CD8-positive, alpha-beta memory T cell (primary cell): Measurements from ENCODE around the gene TRIM28. TPM values are rescaled to one million over a fixed set of nuclear protein-coding genes. Genes with fewer than 3 reads are reported as not detected.
A peak's percentile ranks its signal among the peaks of the same experiment; 100 is the strongest.

Source experiments
- CTCF ChIA-PET: fragments of 350-600 bp; sonication (Branson Sonifier 250); formaldehyde crosslinking; loops from one replicate; lab custom pipeline; 2021; ENCODE audit warnings: antibody characterized with exemption; lab: Charles Lee
- POLR2A ChIA-PET: fragments of 350-600 bp; sonication (Branson Sonifier 250); formaldehyde crosslinking; loops from one replicate; lab custom pipeline; 2021; ENCODE audit warnings: antibody characterized with exemption; lab: Charles Lee
- DNase-seq, 5 donors: peaks; one replicate each; pipeline versions ENCODE4 v3.0.0 to v3.0.0-alpha.2; 2020 to 2022; ENCODE audit warnings: mixed read lengths in 1 of 5
- H3K27ac ChIP-seq: one replicate; pipeline ENCODE4 v1.7.0; 2013; ENCODE audit warnings: low read depth, mild to moderate bottlenecking, low read length, moderate library complexity
- H3K27me3 ChIP-seq: 2 replicates; pipeline ENCODE4 v1.7.0; 2013; ENCODE audit warnings: low read length, mild to moderate bottlenecking; ENCODE audit not compliant: insufficient read depth, poor library complexity, severe bottlenecking
- H3K36me3 ChIP-seq: 2 replicates; pipeline ENCODE4 v1.7.0; 2013; ENCODE audit warnings: mild to moderate bottlenecking, low read length, moderate library complexity; ENCODE audit not compliant: insufficient read depth
- H3K4me1 ChIP-seq: 2 replicates; pipeline ENCODE4 v1.7.0; 2013; ENCODE audit warnings: mild to moderate bottlenecking, low read length, moderate library complexity; ENCODE audit not compliant: insufficient read depth
- H3K4me3 ChIP-seq: 2 replicates; pipeline ENCODE4 v1.7.0; 2013; ENCODE audit warnings: mild to moderate bottlenecking, low read length
- H3K9me3 ChIP-seq: 2 replicates; pipeline ENCODE4 v1.7.0; 2013; ENCODE audit warnings: mild to moderate bottlenecking, low read length
- H3K27ac Mint-ChIP-seq, 8 donors: one replicate each; pipeline ENCODE4 v1.8.0; 2020 to 2021; ENCODE audit warnings: mixed read lengths in 8 of 8, mild to moderate bottlenecking in 6 of 8, inconsistent platforms in 3 of 8, moderate library complexity in 3 of 8
- H3K27me3 Mint-ChIP-seq, 2 donors: one replicate each; pipeline ENCODE4 v1.8.0; 2020 to 2021; ENCODE audit warnings: mixed read lengths in 2 of 2, mild to moderate bottlenecking in 1 of 2, moderate library complexity in 1 of 2
- H3K36me3 Mint-ChIP-seq, 3 donors: one replicate each; pipeline ENCODE4 v1.8.0; 2020 to 2021; ENCODE audit warnings: mixed read lengths in 3 of 3, inconsistent platforms in 1 of 3, mild to moderate bottlenecking in 1 of 3
- H3K4me1 Mint-ChIP-seq, 3 donors: one replicate each; pipeline ENCODE4 v1.8.0; 2020 to 2021; ENCODE audit warnings: mixed read lengths in 3 of 3, inconsistent platforms in 1 of 3, mild to moderate bottlenecking in 1 of 3
- H3K4me3 Mint-ChIP-seq, 7 donors: one replicate each; pipeline ENCODE4 v1.8.0; 2020 to 2021; ENCODE audit warnings: mixed read lengths in 7 of 7, mild to moderate bottlenecking in 6 of 7, moderate library complexity in 4 of 7, inconsistent platforms in 2 of 7
- H3K9me3 Mint-ChIP-seq, 5 donors: one replicate each; pipeline ENCODE4 v1.8.0; 2020 to 2022; ENCODE audit warnings: mixed read lengths in 5 of 5, mild to moderate bottlenecking in 3 of 5, moderate library complexity in 2 of 5, inconsistent platforms in 1 of 5
- polyA plus RNA-seq: library from polyadenylated mRNA; unstranded; fragments of 300-500 nt; fragmentation: Illumina TruSeq; gene quantifications from one replicate; pipeline ENCODE4 v1.2.3, GENCODE V29; 2021
- total RNA-seq, 2 experiments: library from RNA; stranded (reverse); gene quantifications; one replicate each; pipeline ENCODE4 v1.2.3, GENCODE V29; 2021

Gene TRIM28
- total and polyA plus RNA-seq, 3 experiments from 2014 or later: 57.5 to 715 (median 705) TPM

- H3K27me3 Mint-ChIP-seq: peaks cover 8 to 13% of the 10 kb centered on the region in 2 donors
- H3K4me1 Mint-ChIP-seq: peaks cover 36 to 47% (median 37%) of the 10 kb centered on the region in 3 donors
- H3K9me3 Mint-ChIP-seq: peaks cover 0 to 1% (median 0%) of the 10 kb centered on the region in 5 donors
- peak overlapping the region in 3 of 8 donors; percentile 66 to 98 (median 85) for H3K27ac Mint-ChIP-seq
- peak overlapping the region in 4 of 7 donors; percentile 79 to 93 (median 90) for H3K4me3 Mint-ChIP-seq
- no peak overlapping the region for H3K27ac ChIP-seq
- H3K36me3 ChIP-seq: peaks cover 68% of the 10 kb centered on the region
- POLR2A ChIA-PET: no interaction called here
- no peak for DNase-seq
- CTCF ChIA-PET: interaction anchor here (1.5 to 1.9 kb wide), 2 partner anchors 27 to 33 kb away, joined by 3 to 14 read pairs; partner anchors contain the start of gene ZBTB45
- H3K27me3 ChIP-seq: no peaks in the 10 kb centered on the region
- H3K9me3 ChIP-seq: no peaks in the 10 kb centered on the region
- peaks cover 5 to 79% (median 17%) of the 10 kb centered on the region in 3 donors for H3K36me3 Mint-ChIP-seq
- peaks cover 23% of the 10 kb centered on the region for H3K4me1 ChIP-seq
- no peak overlapping the region for H3K4me3 ChIP-seq
Observed at GRCh38 chr19:58547323-58548312, 3.8 kb downstream of the TRIM28 start.

- H3K36me3 ChIP-seq: peaks cover 70% of the 10 kb centered on the region
- H3K4me3 ChIP-seq: no peak overlapping the region
- no peak overlapping the region for H3K27ac ChIP-seq
- ChIA-PET CTCF (interaction anchor here (1.5 kb wide), 1 partner anchor 35 kb away, joined by 3 read pairs; no protein-coding TSS in a partner anchor), POLR2A (interaction anchor here (0.5 kb wide), 1 partner anchor 27 kb away, joined by 4 read pairs; no protein-coding TSS in a partner anchor)
- peaks cover 31% of the 10 kb centered on the region for H3K4me1 ChIP-seq
- DNase-seq: no peak
- H3K27me3 Mint-ChIP-seq: peaks cover 0 to 3% of the 10 kb centered on the region in 2 donors
- H3K9me3 ChIP-seq: no peaks in the 10 kb centered on the region
- H3K4me1 Mint-ChIP-seq: peaks cover 39 to 51% (median 40%) of the 10 kb centered on the region in 3 donors
- peak overlapping the region in 1 of 7 donors; percentile 16 for H3K4me3 Mint-ChIP-seq
- peaks cover 5 to 87% (median 21%) of the 10 kb centered on the region in 3 donors for H3K36me3 Mint-ChIP-seq
- peaks cover 0 to 1% (median 0%) of the 10 kb centered on the region in 5 donors for H3K9me3 Mint-ChIP-seq
- no peaks in the 10 kb centered on the region for H3K27me3 ChIP-seq
- H3K27ac Mint-ChIP-seq: peak overlapping the region in 2 of 8 donors; percentile 38 to 58
Observed at GRCh38 chr19:58548859-58549663, 5.2 kb downstream of the TRIM28 start.

DNA sequence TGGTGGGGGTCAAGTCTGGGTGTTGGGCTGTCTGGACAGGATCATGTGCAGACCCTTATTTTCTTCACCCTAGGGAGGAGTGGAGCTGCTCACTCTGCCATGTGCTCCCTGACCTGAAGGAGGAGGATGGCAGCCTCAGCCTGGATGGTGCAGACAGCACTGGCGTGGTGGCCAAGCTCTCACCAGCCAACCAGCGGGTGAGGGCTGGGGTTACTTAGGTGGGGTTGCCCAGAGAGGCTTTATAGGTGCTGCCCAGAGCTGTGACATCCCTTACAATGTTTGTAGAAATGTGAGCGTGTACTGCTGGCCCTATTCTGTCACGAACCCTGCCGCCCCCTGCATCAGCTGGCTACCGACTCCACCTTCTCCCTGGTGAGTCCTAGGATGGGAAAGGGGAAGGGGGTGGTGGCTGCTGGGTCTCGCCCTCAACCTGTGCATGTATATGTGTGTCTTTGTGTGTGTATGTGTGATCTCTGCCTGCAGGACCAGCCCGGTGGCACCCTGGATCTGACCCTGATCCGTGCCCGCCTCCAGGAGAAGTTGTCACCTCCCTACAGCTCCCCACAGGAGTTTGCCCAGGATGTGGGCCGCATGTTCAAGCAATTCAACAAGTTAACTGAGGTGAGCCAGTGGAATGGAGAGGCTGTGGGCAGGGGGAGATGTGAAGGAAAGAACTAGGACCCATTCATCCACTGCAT lies 5.9 kb downstream of the TRIM28 start:
- no peaks in the 10 kb centered on the region for H3K9me3 ChIP-seq
- peaks cover 5 to 92% (median 23%) of the 10 kb centered on the region in 3 donors for H3K36me3 Mint-ChIP-seq
- peak overlapping the region in 3 of 8 donors; percentile 12 to 73 (median 33) for H3K27ac Mint-ChIP-seq
- peaks cover 37% of the 10 kb centered on the region for H3K4me1 ChIP-seq
- H3K36me3 ChIP-seq: peaks cover 70% of the 10 kb centered on the region
- peaks cover 0 to 1% of the 10 kb centered on the region in 2 donors for H3K27me3 Mint-ChIP-seq
- ChIA-PET POLR2A (no interaction called here), CTCF (no interaction called here)
- H3K27ac ChIP-seq: no peak overlapping the region
- H3K4me3 ChIP-seq: no peak overlapping the region
- no peak for DNase-seq
- peaks cover 43 to 54% (median 46%) of the 10 kb centered on the region in 3 donors for H3K4me1 Mint-ChIP-seq
- H3K4me3 Mint-ChIP-seq: peak overlapping the region in 1 of 7 donors; percentile 98
- peaks cover 0 to 1% (median 0%) of the 10 kb centered on the region in 5 donors for H3K9me3 Mint-ChIP-seq
- no peaks in the 10 kb centered on the region for H3K27me3 ChIP-seq

DNA sequence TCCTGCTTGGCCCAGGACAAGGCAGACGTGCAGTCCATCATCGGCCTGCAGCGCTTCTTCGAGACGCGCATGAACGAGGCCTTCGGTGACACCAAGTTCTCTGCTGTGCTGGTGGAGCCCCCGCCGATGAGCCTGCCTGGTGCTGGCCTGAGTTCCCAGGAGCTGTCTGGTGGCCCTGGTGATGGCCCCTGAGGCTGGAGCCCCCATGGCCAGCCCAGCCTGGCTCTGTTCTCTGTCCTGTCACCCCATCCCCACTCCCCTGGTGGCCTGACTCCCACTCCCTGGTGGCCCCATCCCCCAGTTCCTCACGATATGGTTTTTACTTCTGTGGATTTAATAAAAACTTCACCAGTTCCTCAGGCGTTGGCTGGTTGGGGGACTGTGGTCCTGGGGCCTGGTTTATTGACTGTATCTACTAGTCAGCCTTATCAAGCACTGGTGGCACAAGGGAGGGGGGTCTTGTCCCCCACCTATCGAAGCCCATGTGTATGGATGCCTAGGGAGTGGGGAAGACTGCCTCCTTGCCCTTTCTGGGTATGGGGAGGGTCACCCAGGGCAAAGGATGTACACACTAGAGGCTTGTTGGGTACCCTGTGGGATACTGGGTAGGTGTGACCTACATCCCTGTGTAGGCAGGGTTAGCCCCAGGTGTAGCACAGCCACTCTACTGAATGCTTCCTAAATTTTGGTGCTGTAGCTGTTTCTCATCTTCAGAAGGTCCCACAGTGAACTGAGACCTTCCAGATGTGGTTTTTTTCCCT lies 6.7 kb downstream of the TRIM28 start:
- Mint-ChIP-seq H3K4me1 (peaks cover 44 to 56% (median 47%) of the 10 kb centered on the region in 3 donors), H3K27me3 (peaks cover 0 to 1% of the 10 kb centered on the region in 2 donors), H3K27ac (peak overlapping the region in 3 of 8 donors; percentile 58 to 98 (median 66)), H3K36me3 (peaks cover 5 to 93% (median 26%) of the 10 kb centered on the region in 3 donors), H3K4me3 (peak overlapping the region in 1 of 7 donors; percentile 98), H3K9me3 (peaks cover 0 to 1% (median 0%) of the 10 kb centered on the region in 5 donors)
- peaks cover 36% of the 10 kb centered on the region for H3K4me1 ChIP-seq
- no peak overlapping the region for H3K27ac ChIP-seq
- no peak for DNase-seq
- peaks cover 68% of the 10 kb centered on the region for H3K36me3 ChIP-seq
- ChIA-PET POLR2A (no interaction called here), CTCF (interaction anchor here (5.2 kb wide), 1 partner anchor 30 kb away, joined by 45 read pairs; the partner anchor contains the start of gene ZBTB45)
- no peaks in the 10 kb centered on the region for H3K27me3 ChIP-seq
- H3K4me3 ChIP-seq: no peak overlapping the region
- H3K9me3 ChIP-seq: no peaks in the 10 kb centered on the region

DNA sequence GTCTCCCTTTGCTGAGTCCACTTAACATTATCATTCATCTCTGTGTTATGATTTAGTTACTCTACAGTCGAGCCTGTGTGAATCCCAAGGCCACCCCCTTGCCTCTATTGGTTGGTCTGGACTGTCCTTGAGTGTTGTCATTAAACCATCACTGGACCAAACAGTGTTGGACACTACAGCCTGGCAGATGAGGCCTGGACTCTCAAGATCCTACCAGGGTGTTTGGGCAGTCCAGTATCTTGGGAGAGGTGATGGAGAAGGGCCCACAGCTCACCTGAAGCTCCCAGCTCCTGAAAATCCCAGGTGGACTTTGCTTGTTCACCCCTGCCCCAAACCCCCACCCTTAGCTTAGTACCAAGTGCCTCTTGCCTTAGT lies 7.2 kb downstream of the TRIM28 start:
- Mint-ChIP-seq H3K27ac (peak overlapping the region in 2 of 8 donors; percentile 58 to 98), H3K27me3 (peaks cover 0 to 1% of the 10 kb centered on the region in 2 donors), H3K36me3 (peaks cover 2 to 92% (median 23%) of the 10 kb centered on the region in 3 donors), H3K4me3 (peak overlapping the region in 1 of 7 donors; percentile 98), H3K9me3 (peaks cover 0 to 1% (median 0%) of the 10 kb centered on the region in 5 donors), H3K4me1 (peaks cover 39 to 52% (median 41%) of the 10 kb centered on the region in 3 donors)
- no peak for DNase-seq
- POLR2A ChIA-PET: interaction anchor here (0.8 kb wide), 1 partner anchor 8 kb away, joined by 3 read pairs; no protein-coding TSS in a partner anchor
- CTCF ChIA-PET: interaction anchor here (1.6 to 5.2 kb wide), 2 partner anchors 30 to 31 kb away, joined by 4 to 45 read pairs; partner anchors contain the start of gene ZBTB45
- H3K36me3 ChIP-seq: peaks cover 64% of the 10 kb centered on the region
- H3K27me3 ChIP-seq: no peaks in the 10 kb centered on the region
- no peaks in the 10 kb centered on the region for H3K9me3 ChIP-seq
- H3K27ac ChIP-seq: no peak overlapping the region
- no peak overlapping the region for H3K4me3 ChIP-seq
- peaks cover 32% of the 10 kb centered on the region for H3K4me1 ChIP-seq

DNA sequence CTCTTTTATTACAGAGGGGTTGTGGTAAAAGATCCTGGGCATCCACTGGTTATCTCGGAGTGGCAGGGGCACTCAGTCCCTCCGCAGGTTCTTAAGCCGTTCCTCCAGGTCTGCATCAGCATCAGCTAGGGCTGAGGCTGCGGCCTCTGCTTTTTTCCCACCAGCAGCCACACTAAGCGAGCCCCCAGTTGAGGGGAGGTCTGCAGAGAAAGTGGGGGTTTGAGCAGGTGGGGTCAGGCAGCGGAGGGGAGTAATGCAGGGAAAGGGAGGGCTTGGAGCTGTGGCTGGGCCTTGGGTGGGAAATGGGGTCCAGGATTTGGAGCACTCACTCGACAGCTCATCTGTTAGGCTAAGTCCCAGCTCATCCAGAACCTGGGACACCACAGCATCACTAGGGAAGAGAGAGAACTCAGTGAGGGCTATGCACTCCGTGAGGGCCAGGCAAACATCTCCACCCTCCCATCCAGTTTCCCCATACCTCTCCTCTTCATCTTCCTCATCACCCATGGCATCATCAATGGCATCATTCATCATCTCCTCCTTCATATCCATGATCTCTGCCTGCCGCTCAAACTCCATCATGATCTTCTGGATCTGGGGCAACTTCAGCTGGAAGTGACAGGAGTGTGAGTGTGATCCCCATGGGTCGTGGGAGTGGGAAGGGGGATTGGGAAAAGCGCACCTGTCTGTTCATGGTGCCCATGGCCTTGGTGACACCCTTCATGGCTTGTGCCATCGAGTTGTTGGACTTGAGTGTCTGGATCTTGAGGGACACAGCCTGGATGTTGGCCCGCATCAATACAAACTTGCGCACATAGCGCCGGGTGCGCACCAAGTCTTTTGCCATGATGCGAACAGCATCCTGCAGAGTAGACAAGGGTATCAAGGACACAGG lies 8.0 kb downstream of the TRIM28 start:
- Mint-ChIP-seq H3K27ac (peak overlapping the region in 6 of 8 donors; percentile 43 to 98 (median 66)), H3K27me3 (peaks cover 0 to 1% of the 10 kb centered on the region in 2 donors), H3K36me3 (peaks cover 0 to 92% (median 19%) of the 10 kb centered on the region in 3 donors), H3K9me3 (no peaks in the 10 kb centered on the region), H3K4me1 (peaks cover 39 to 52% (median 41%) of the 10 kb centered on the region in 3 donors), H3K4me3 (peak overlapping the region in 2 of 7 donors; percentile 13 to 98)
- CTCF ChIA-PET: interaction anchor here (1.6 to 5.2 kb wide), 2 partner anchors 29 to 32 kb away, joined by 4 to 45 read pairs; partner anchors contain the start of gene ZBTB45
- Histone ChIP-seq H3K27ac (no peak overlapping the region), H3K27me3 (no peaks in the 10 kb centered on the region), H3K4me1 (peaks cover 26% of the 10 kb centered on the region), H3K9me3 (no peaks in the 10 kb centered on the region), H3K4me3 (no peak overlapping the region), H3K36me3 (peaks cover 65% of the 10 kb centered on the region)
- POLR2A ChIA-PET: interaction anchor here (0.8 kb wide), 1 partner anchor 8 kb away, joined by 3 read pairs; no protein-coding TSS in a partner anchor
- no peak for DNase-seq
